ENCODE measurements around the gene CYGB. TPM values are rescaled to one million over a fixed set of nuclear protein-coding genes. Genes with fewer than 3 reads are reported as not detected.

The CYGB gene
- polyA plus RNA-seq, 1 donor: 16.4 TPM

- DNase-seq (ENCODE audit: low read depth): no peak
These were observed 35.6 kb downstream of the CYGB start for GRCh38 chr17:76501827-76502307.

DNA sequence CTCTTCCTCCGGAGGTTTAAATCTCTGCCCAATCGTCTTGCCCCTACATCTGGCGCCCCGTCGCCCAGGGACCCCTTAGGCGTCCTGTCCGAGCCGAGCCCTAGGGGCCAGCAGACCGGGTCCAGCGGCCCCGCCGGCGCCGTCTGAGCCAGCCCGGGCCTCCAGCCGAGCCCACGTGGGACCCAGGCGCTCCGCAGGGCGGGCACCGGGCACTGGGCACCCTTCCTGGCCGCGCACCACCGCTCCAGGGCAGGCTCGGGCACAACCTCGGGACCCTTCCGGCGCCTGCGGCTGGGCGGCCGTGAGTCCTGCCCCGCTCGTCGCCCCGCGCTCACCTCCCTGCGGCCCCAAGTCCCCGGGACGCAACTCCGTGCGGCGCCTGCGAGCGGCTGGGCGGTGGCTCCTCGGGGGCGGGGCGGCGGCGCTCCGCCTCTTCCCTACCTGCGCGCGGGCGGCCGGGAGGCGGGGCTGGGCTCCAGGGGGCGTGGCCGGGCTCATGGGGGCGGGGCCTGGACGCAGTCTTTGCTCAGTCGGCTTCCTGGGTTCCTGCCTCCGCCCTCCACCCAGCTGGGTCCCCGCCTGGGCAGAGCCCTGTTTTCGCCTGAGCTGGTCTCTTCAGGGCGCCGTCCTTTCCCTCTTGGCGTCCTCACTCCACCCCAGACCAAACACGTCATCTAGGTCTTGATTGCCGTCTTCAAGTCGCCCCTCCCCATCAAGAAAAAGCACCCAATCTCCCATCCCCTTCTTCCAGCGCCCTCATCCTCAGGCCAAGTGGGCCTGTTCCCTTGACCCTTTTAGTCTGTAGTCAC, 36.3 kb downstream of the CYGB start, which contains the start of gene RHBDF2:
TSS of gene RHBDF2 (minus strand) at position 406 of the 809 bp plus-strand sequence. CDS start 19,899 bp downstream, outside the sequence.
- DNase-seq (ENCODE audit: low read depth): no peak

- DNase-seq (ENCODE audit: low read depth): no peak
These were observed 36.8 kb downstream of the CYGB start for GRCh38 chr17:76500747-76501017.

GRCh38 chr17:76500074-76500746, 37.3 kb downstream of the CYGB start:
- DNase-seq (ENCODE audit: low read depth): no peak

DNA sequence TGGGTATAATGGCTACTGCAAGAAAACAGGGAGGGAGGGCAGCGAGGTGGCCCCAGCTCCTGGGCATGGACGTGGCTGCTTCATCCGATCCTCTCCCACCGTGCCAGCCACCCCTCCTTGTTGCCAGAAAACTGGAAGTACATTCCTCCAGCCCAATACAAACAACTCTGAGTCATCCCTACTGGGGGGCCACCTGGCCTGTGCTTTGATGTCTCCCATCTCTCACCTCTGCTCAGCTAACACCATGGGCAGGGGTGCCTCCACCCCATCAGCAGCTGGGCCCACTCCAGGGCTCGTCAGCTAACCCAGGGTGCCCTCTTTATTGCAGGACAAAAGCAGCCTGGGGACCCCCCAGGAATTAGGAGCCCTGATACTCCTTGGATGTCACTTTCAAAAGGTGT, 38.2 kb downstream of the CYGB start:
- no peak for DNase-seq (ENCODE audit: low read depth)

DNA sequence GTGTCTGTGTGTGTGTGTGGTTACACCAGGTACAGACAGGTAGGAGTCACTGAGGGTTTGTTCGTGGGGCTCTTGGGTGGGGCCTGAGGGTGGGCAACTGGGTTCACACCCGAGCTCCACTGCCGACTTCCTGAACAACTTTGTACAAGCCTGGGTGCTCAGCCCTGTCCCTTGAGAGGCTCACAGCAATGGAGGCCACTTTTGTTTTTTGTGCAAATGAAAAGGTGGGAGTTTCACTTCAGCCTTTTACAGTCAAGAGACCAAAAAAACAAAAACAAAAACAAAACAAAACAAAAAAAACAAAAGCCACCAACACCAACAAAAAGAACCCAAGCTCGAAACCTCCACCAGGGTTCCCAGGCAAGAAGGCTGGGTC, 38.6 kb downstream of the CYGB start:
- DNase-seq (ENCODE audit: low read depth): no peak

DNA sequence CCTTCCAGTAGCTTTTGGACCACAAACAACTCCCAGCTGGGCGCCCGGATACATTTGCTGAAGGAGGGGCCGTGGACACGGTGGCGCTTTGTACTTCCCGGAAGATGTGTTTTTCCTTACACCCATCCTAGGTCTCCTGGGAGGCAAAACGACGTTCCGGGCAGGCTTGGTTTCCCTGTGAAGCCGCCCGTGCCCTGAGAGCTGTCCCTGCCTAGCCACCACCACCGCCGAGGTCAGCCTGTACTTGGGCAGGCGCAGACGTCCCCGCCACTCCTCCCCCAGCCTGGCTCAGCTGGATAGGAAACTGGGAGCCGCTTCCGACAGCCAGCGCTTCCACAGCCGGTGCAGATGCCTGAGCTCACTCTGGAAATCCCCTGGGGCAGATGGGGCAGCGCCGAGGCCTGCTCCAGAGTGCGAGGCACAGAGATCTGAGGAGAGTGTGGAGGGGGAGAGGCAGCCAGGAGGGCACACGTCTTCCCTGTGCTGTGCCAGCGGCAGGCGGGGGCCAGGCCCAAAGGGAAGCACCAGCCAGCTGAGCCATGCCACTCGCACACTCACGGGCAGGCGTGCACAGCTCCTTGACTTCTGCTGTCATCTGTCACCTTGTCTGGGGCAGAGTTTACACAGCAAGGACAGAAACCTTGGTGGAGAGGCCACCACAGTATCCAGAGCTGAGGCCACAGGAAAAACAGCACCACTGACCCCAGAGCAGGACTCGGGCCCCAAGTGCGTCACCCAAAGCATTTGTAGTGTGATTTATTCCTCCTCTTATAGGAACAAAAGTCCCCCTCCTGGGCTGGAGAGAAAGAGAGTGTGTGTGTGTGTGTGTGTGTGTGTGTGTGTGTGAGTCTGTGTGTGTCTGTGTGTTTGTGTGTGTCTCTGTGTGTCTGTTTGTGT, 39.3 kb downstream of the CYGB start:
- no peak for DNase-seq (ENCODE audit: low read depth)

- no peak for DNase-seq (ENCODE audit: low read depth)
These were observed 39.9 kb downstream of the CYGB start for GRCh38 chr17:76497699-76497978.

- DNase-seq (ENCODE audit: low read depth): no peak
These were observed 41.0 kb downstream of the CYGB start for GRCh38 chr17:76496464-76496863.

GRCh38 chr17:76495663-76496400, 41.7 kb downstream of the CYGB start:
- no peak for DNase-seq (ENCODE audit: low read depth)

DNA sequence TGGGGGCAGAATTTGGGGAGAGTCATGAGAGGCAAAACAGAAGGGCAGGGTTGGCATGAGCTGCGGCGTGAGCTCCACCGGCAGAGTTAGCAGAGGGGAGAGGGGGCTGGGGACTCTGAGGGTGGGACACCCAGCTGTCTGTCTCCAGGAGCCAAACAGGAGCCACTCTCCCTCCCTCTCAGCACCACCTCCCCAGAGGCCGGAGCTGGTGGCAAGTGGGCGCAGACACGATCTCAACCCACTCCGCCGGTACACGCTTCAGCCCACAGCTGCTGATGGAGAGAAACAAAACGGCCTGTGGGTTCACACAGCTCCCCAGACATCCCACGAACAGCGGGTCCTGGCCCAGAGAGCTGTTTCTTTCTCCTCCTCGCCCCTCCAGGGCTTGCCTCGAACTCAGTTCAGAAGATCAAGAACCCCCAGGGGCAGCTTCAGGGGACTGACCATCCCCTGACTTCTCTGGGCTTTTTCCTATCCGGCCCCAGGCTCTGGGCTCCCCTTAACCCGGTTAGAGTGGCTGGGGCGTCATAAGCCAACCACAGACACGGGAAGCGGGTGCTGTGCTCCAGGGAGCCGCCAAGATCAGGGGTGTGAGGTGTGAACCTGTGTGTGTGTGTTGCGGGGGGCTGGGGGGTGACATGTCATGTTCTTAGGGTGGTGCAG, 43.9 kb downstream of the CYGB start:
- no peak for DNase-seq (ENCODE audit: low read depth)

GRCh38 chr17:76492989-76493501, 44.5 kb downstream of the CYGB start:
- DNase-seq (ENCODE audit: low read depth): no peak

DNA sequence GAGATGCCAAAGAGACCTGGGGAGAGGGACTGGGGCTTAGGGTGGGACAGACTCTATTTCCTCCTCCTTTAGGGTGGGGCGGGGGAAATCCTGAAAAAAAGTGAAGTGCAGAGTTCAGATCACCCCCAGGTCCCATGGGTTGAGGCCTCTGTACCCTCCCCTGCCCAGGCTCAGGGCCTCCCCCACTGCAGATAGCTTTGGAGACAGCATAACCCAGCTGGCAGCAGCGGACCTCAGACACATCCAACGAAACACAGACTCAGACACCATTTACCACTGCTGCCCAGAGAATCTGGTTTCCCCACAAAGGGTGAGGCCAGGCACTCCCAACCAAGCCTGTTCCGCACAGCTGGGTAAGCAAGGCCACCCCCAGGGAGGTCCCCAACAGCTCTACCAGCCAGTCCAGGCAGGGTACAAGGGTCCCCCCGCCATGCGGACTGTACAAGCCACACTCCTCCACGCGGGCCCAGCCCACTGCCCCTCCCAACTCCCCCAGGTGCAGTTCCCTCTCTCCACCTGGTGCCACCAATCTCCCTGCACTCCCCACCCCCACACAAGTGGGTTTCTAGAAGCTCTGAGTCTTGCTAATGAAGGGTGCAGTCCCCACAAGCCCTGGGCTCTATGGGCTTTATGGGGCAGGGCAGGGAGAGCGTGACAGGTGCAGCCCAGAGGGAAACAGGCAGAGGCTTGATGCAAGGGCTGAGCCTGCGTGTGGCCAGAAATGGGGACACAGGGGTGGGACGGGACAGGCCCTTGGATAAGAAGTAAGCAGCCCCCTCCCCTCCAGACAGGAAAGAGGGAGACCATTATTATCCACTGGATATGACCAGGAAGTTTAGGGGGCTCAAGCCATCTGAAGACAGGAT, 45.2 kb downstream of the CYGB start:
- DNase-seq (ENCODE audit: low read depth): no peak

- no peak for DNase-seq (ENCODE audit: low read depth)
These were observed 46.0 kb downstream of the CYGB start for GRCh38 chr17:76491271-76492122.

- no peak for DNase-seq (ENCODE audit: low read depth)
These were observed 47.3 kb downstream of the CYGB start for GRCh38 chr17:76490112-76490710.

- no peak for DNase-seq (ENCODE audit: low read depth)
These were observed 49.9 kb downstream of the CYGB start for GRCh38 chr17:76487451-76488192.

- DNase-seq (ENCODE audit: low read depth): no peak
These were observed 51.9 kb downstream of the CYGB start for GRCh38 chr17:76485569-76485968.

GRCh38 chr17:76484228-76484725, 53.2 kb downstream of the CYGB start:
- DNase-seq (ENCODE audit: low read depth): no peak

All from forelimb muscle (tissue), 1 donor.